K562 (cell line): ENCODE results near the gene SPATA25. TPM values are rescaled to one million over a fixed set of nuclear protein-coding genes. Genes with fewer than 3 reads are reported as not detected.

Experiments used
- CGGBP1 ChIP-seq: fragments of 250-450 bp; sonication (Bioruptor Pico); IDR thresholded peaks from 2 replicates; pipeline ENCODE4 v1.9.0; 2021; ENCODE audit warnings: mild to moderate bottlenecking
- CTCFL ChIP-seq: IDR thresholded peaks from 2 replicates; pipeline ENCODE4 v1.6.1; 2011; ENCODE audit warnings: borderline replicate concordance, low read depth, mild to moderate bottlenecking, moderate library complexity, low read length; ENCODE audit not compliant: insufficient read depth, poor library complexity, severe bottlenecking
- EGR1 ChIP-seq: fragments of 450-650 bp; conservative IDR thresholded peaks from 2 replicates; pipeline ENCODE4 v1.6.1; 2017; ENCODE audit warnings: mild to moderate bottlenecking
- FOXJ3 ChIP-seq: sonication (generic); formaldehyde crosslinking; IDR thresholded peaks from 2 replicates; pipeline ENCODE4 v1.4.0; 2020; ENCODE audit warnings: mild to moderate bottlenecking, missing genetic modification reagents
- FOXM1 ChIP-seq, 2 experiments: fragments of 450-650 bp in 1 of 2; sonication (generic) in 1 of 2; formaldehyde crosslinking in 1 of 2; IDR thresholded peaks; 2 replicates each; pipeline versions ENCODE4 v1.6.1 to v1.9.0; 2017 to 2022; ENCODE audit warnings: low read depth in 2 of 2, mild to moderate bottlenecking in 2 of 2, missing genetic modification reagents in 1 of 2, moderate library complexity in 1 of 2
- FOXP1 ChIP-seq: sonication (generic); formaldehyde crosslinking; IDR thresholded peaks from 2 replicates; pipeline ENCODE4 v1.8.0; 2022; ENCODE audit warnings: mild to moderate bottlenecking, missing genetic modification reagents
- MAFK ChIP-seq: IDR thresholded peaks from 2 replicates; pipeline ENCODE4 v1.6.1; 2011; ENCODE audit warnings: low read length, improper control_type of control experiment
- MEF2D ChIP-seq: conservative IDR thresholded peaks from 2 replicates; pipeline ENCODE4 v1.6.1; 2016; ENCODE audit warnings: low read depth, missing genetic modification characterization, missing compliant biosample characterization
- MNT ChIP-seq, 2 experiments: fragments of 450-650 bp; conservative IDR thresholded peaks; 2 replicates each; pipeline ENCODE4 v1.6.1; 2017; ENCODE audit warnings: mild to moderate bottlenecking in 2 of 2, moderate library complexity in 2 of 2
- PATZ1 ChIP-seq: fragments of 250-450 bp; sonication (Bioruptor Pico); IDR thresholded peaks from 2 replicates; pipeline ENCODE4 v1.5.0; 2020; ENCODE audit warnings: mild to moderate bottlenecking, borderline replicate concordance
- RFX5 ChIP-seq: IDR thresholded peaks from 2 replicates; pipeline ENCODE4 v1.6.1; 2011; ENCODE audit warnings: low read depth, mild to moderate bottlenecking, improper control_type of control experiment, low read length
- SMARCE1 ChIP-seq: fragments of 450-650 bp; IDR thresholded peaks from 2 replicates; pipeline ENCODE4 v1.7.1; 2016; ENCODE audit warnings: mild to moderate bottlenecking
- SOX6 ChIP-seq: fragments of 450-650 bp; IDR thresholded peaks from 2 replicates; pipeline ENCODE4 v1.6.1; 2014; ENCODE audit warnings: mild to moderate bottlenecking
- TCF7 ChIP-seq: sonication (generic); IDR thresholded peaks from 2 replicates; pipeline ENCODE4 v1.6.1; 2016; ENCODE audit warnings: antibody characterized with exemption, borderline replicate concordance
- TEAD4 ChIP-seq, 2 experiments: sonication (generic) in 1 of 2; formaldehyde crosslinking in 1 of 2; IDR thresholded peaks; 2 replicates each; pipeline versions ENCODE4 v1.6.1 to v1.8.0; 2012 to 2022; ENCODE audit warnings: borderline replicate concordance in 1 of 2, inconsistent platforms in 1 of 2, low read length in 1 of 2, mild to moderate bottlenecking in 1 of 2, missing genetic modification reagents in 1 of 2
- YBX1 ChIP-seq: fragments of 450-650 bp; IDR thresholded peaks from 2 replicates; pipeline ENCODE4 v1.7.1; 2016; ENCODE audit warnings: mild to moderate bottlenecking
- ZBTB1 ChIP-seq: sonication (generic); formaldehyde crosslinking; IDR thresholded peaks from 2 replicates; pipeline ENCODE4 v1.8.1; 2023; ENCODE audit warnings: missing genetic modification reagents, low read depth, mild to moderate bottlenecking, borderline replicate concordance
- ZEB2 ChIP-seq: fragments of 450-650 bp; IDR thresholded peaks from 2 replicates; pipeline ENCODE4 v1.6.1; 2016
- ZNF274 ChIP-seq: IDR thresholded peaks from 2 replicates; pipeline ENCODE4 v1.6.1; 2011; ENCODE audit warnings: low read depth, mild to moderate bottlenecking, low read length, moderate library complexity, borderline replicate concordance
- ZNF384 ChIP-seq: IDR thresholded peaks from 2 replicates; pipeline ENCODE4 v1.6.1; 2012; ENCODE audit warnings: low read depth, low read length, improper control_type of control experiment
- ZNF583 ChIP-seq: fragments of 250-450 bp; sonication (Bioruptor Pico); IDR thresholded peaks from 2 replicates; pipeline ENCODE4 v1.4.0; 2020
- ZNF76 ChIP-seq: fragments of 250-450 bp; sonication (Bioruptor Pico); IDR thresholded peaks from 2 replicates; pipeline ENCODE4 v1.4.0; 2020; ENCODE audit warnings: mild to moderate bottlenecking, moderate library complexity, borderline replicate concordance
- ZNF778 ChIP-seq: fragments of 450-650 bp; formaldehyde crosslinking; IDR thresholded peaks from 2 replicates; pipeline ENCODE4 v1.4.0; 2020; ENCODE audit warnings: mild to moderate bottlenecking, moderate library complexity
- polyA plus RNA-seq, 8 experiments: library from polyadenylated mRNA; depleted of rRNA in 4 of 8; stranded (reverse) in 5 of 8; unstranded in 3 of 8; fragments of >200 nt; fragmentation: Nextera tagmentation in 2 of 8; fragmentation: Illumina TruSeq in 1 of 8; extraction: Ambion mirVana in 2 of 8; extraction: Trizol in 1 of 8; gene quantifications; 2 replicates each; pipeline versions ENCODE4 v1.2.1 to v1.2.3, GENCODE V29; 2011 to 2014; ENCODE audit warnings: inconsistent platforms in 1 of 8, missing spikeins in 1 of 8
- total RNA-seq, 7 experiments: library from RNA; depleted of rRNA in 6 of 7; stranded (reverse); fragments of >200 nt in 6 of 7; fragmentation: Illumina TruSeq in 2 of 7; extraction: Trizol in 2 of 7; gene quantifications; 2 replicates each; pipeline versions ENCODE4 v1.2.1 to v1.2.3, GENCODE V29; 2011 to 2021; ENCODE audit warnings: low replicate concordance in 1 of 7

The SPATA25 gene
- total and polyA plus RNA-seq, 9 of the 15 experiments (the other 6 are each of a cell fraction or from before 2014, with no cell fraction given) = 0.21 to 0.95 (median 0.53) TPM; not detected in 3

- peak; percentile 71; the same call in 1 of the 2 replicates for TF ChIP-seq TCF7
- peak; percentile 78 for TF ChIP-seq EGR1
- peak; percentile 95 for TF ChIP-seq SMARCE1
- TF ChIP-seq FOXM1 (IDR thresholded peaks at IDR 0.05; ENCODE audit: low read depth) = peak; percentile 86
- TF ChIP-seq FOXM1 (CRISPR knock-in tag; IDR thresholded peaks at IDR 0.05; ENCODE audit: low read depth) = no peak
- TF ChIP-seq ZNF76 (CRISPR knock-in tag) = no peak
- no peak for TF ChIP-seq RFX5
- peak; percentile 53; the same call in 1 of the 2 replicates for TF ChIP-seq FOXJ3 (CRISPR knock-in tag)
- TF ChIP-seq FOXP1 (CRISPR knock-in tag) = peak; percentile 81; the same call in 1 of the 2 replicates
- no peak for TF ChIP-seq PATZ1 (CRISPR knock-in tag)
- 0 out of 4 replicates have a peak, but pooled peaks of 1 of the 2 experiments have one; percentile 10 for TF ChIP-seq MNT (conservative IDR thresholded peaks at IDR 0.05)
- peak; percentile 92 for TF ChIP-seq SOX6
- TF ChIP-seq ZNF384 = peak; percentile 39; the same call in 1 of the 2 replicates
- TF ChIP-seq CTCFL = no peak
- TF ChIP-seq MAFK = no peak
- no peak for TF ChIP-seq ZNF778 (CRISPR knock-in tag)
- no peak; the same call in 1 of the 2 replicates for TF ChIP-seq ZBTB1
- no peak for TF ChIP-seq ZNF274
- TF ChIP-seq ZEB2 = no peak
- no peak for TF ChIP-seq YBX1
- peak; percentile 96 for TF ChIP-seq TEAD4 (IDR thresholded peaks at IDR 0.05; ENCODE audit: low read length)
- no peak for TF ChIP-seq TEAD4 (CRISPR knock-in tag; IDR thresholded peaks at IDR 0.05; ENCODE audit: borderline replicate concordance)
- TF ChIP-seq CGGBP1 (CRISPR knock-in tag) = no peak
- TF ChIP-seq MEF2D (tag) = 0 out of 2 replicates have a peak, but pooled peaks have one; percentile 48
- no peak for TF ChIP-seq ZNF583 (CRISPR knock-in tag)
These were observed 48.1 kb upstream of the SPATA25 start (continued) for GRCh38 chr20:45935416-45936046.
